ENCODE results near the gene ITFG2. TPM values are rescaled to one million over a fixed set of nuclear protein-coding genes. Genes with fewer than 3 reads are reported as not detected.

The ITFG2 gene
- total RNA-seq, 2 experiments from 2014 or later, result 25.4 to 25.8 TPM

- no peak for TF ChIP-seq CTCF (IDR thresholded peaks at IDR 0.05)
- ATAC-seq, result no peak
- Mint-ChIP-seq H3K27me3 (no peaks in the 10 kb centered on the region), H3K27ac (no peak within 1 kb of the TSS), H3K36me3 (ENCODE audit: low read depth) (peaks cover 21% of the 10 kb centered on the region), H3K4me3 (no peak within 1 kb of the TSS), H3K9me3 (no peaks in the 10 kb centered on the region), H3K4me1 (ENCODE audit: low read depth) (peaks cover 16% of the 10 kb centered on the region)
- ChIA-PET POLR2A (interaction anchor here (0.6 kb wide), 1 partner anchor 26 kb away, joined by 3 read pairs; no protein-coding TSS in a partner anchor), CTCF (interaction anchor here (1.2 kb wide), 1 partner anchor 10 kb away, joined by 4 read pairs; no protein-coding TSS in a partner anchor)
- DNase-seq, result no peak
- intact Hi-C loops (cut with micrococcal nuclease), result no loop called here
Measured at GRCh38 chr12:2834581-2835491, 22.4 kb downstream of the ITFG2 start, which contains the start of gene NRIP2. Gene NRIP2, minus strand, starts transcription at chr12:2835035. Its CDS starts 52 bp downstream, at chr12:2834983.

GRCh38 chr12:2835691-2836403, 23.4 kb downstream of the ITFG2 start:
- no peak for ATAC-seq
- no peak overlapping the region for H3K27ac Mint-ChIP-seq
- no peaks in the 10 kb centered on the region for H3K9me3 Mint-ChIP-seq
- ChIA-PET POLR2A (interaction anchor here (1.6 kb wide), 1 partner anchor 8 kb away, joined by 3 read pairs; no protein-coding TSS in a partner anchor), CTCF (interaction anchor here (1.2 kb wide), 1 partner anchor 9 kb away, joined by 4 read pairs; no protein-coding TSS in a partner anchor)
- TF ChIP-seq CTCF (IDR thresholded peaks at IDR 0.05), result no peak
- H3K36me3 Mint-ChIP-seq (ENCODE audit: low read depth), result peaks cover 18% of the 10 kb centered on the region
- H3K27me3 Mint-ChIP-seq, result no peaks in the 10 kb centered on the region
- H3K4me1 Mint-ChIP-seq (ENCODE audit: low read depth), result peaks cover 16% of the 10 kb centered on the region
- intact Hi-C loops (cut with micrococcal nuclease), result no loop called here
- DNase-seq, result no peak
- H3K4me3 Mint-ChIP-seq, result no peak overlapping the region

- ATAC-seq (no peak), DNase-seq (no peak)
- Mint-ChIP-seq H3K4me1 (ENCODE audit: low read depth) (peaks cover 16% of the 10 kb centered on the region), H3K4me3 (no peak overlapping the region), H3K27me3 (no peaks in the 10 kb centered on the region), H3K27ac (no peak overlapping the region), H3K9me3 (no peaks in the 10 kb centered on the region), H3K36me3 (ENCODE audit: low read depth) (peaks cover 17% of the 10 kb centered on the region)
- CTCF ChIA-PET, result interaction anchor here (1.2 kb wide), 1 partner anchor 9 kb away, joined by 4 read pairs; no protein-coding TSS in a partner anchor
- POLR2A ChIA-PET, result interaction anchor here (1.6 kb wide), 1 partner anchor 9 kb away, joined by 3 read pairs; no protein-coding TSS in a partner anchor
- TF ChIP-seq CTCF (IDR thresholded peaks at IDR 0.05), result no peak
- intact Hi-C loops (cut with micrococcal nuclease), result no loop called here
Measured at GRCh38 chr12:2836574-2836973, 24.1 kb downstream of the ITFG2 start.

GRCh38 chr12:2841056-2841650, 28.7 kb downstream of the ITFG2 start:
- CTCF ChIA-PET, result interaction anchor here (1.2 kb wide), 1 partner anchor 12 kb away, joined by 4 read pairs; no protein-coding TSS in a partner anchor
- H3K27me3 Mint-ChIP-seq, result no peaks in the 10 kb centered on the region
- H3K36me3 Mint-ChIP-seq (ENCODE audit: low read depth), result peaks cover 19% of the 10 kb centered on the region
- POLR2A ChIA-PET, result interaction anchor here (1.1 kb wide), 1 partner anchor 37 kb away, joined by 3 read pairs; no protein-coding TSS in a partner anchor
- no peak overlapping the region for H3K27ac Mint-ChIP-seq
- no peak for TF ChIP-seq CTCF (IDR thresholded peaks at IDR 0.05)
- intact Hi-C loops (cut with micrococcal nuclease), result no loop called here
- H3K4me3 Mint-ChIP-seq, result no peak overlapping the region
- DNase-seq, result no peak
- peaks cover 2% of the 10 kb centered on the region for H3K4me1 Mint-ChIP-seq (ENCODE audit: low read depth)
- H3K9me3 Mint-ChIP-seq, result no peaks in the 10 kb centered on the region
- no peak for ATAC-seq
